ENCODE data around the gene RPL22L1. TPM values are rescaled to one million over a fixed set of nuclear protein-coding genes. Genes with fewer than 3 reads are reported as not detected.
A peak's percentile ranks its signal among the peaks of the same experiment; 100 is the strongest.
"Not testable (repeated sequence)": the region's sequence is repeated elsewhere in the genome, so short reads cannot be mapped to it uniquely, and the experiment has no call there.

The RPL22L1 gene
- 90.3 TPM for total RNA-seq

GRCh38 chr3:170869645-170870593 lies at the start of gene RPL22L1:
TSS of gene RPL22L1 (minus strand) at chr3:170870195. CDS start at chr3:170870167, 28 bp downstream.
- ATAC-seq: peak; percentile 98

- no peak for ATAC-seq
Observed at GRCh38 chr3:170918715-170919114, 48.7 kb upstream of the RPL22L1 start.

- no peak for ATAC-seq
Observed at GRCh38 chr3:170914690-170915089, 44.7 kb upstream of the RPL22L1 start.

- no peak for ATAC-seq
Observed at GRCh38 chr3:170914212-170914611, 44.2 kb upstream of the RPL22L1 start.

GRCh38 chr3:170911051-170911450 lies 41.1 kb upstream of the RPL22L1 start:
- ATAC-seq: no peak

- ATAC-seq: no peak
Observed at GRCh38 chr3:170910542-170910941, 40.5 kb upstream of the RPL22L1 start.

GRCh38 chr3:170909129-170909903 lies 39.3 kb upstream of the RPL22L1 start:
- peak; percentile 49 for ATAC-seq

- peak; percentile 98 for ATAC-seq
Observed at GRCh38 chr3:170908235-170909116, 38.5 kb upstream of the RPL22L1 start, which contains the start of gene EIF5A2. TSS of gene EIF5A2 (minus strand) at chr3:170908637. CDS start at chr3:170907806, 831 bp downstream.

GRCh38 chr3:170907637-170908234 lies 37.7 kb upstream of the RPL22L1 start:
- no peak for ATAC-seq

- no peak for ATAC-seq
Observed at GRCh38 chr3:170905862-170906261, 35.9 kb upstream of the RPL22L1 start.

- no peak for ATAC-seq
Observed at GRCh38 chr3:170903123-170903522, 33.1 kb upstream of the RPL22L1 start.

- ATAC-seq: no peak
Observed at GRCh38 chr3:170899455-170899854, 29.5 kb upstream of the RPL22L1 start.

- ATAC-seq: no peak
Observed at GRCh38 chr3:170897978-170898377, 28.0 kb upstream of the RPL22L1 start.

- not testable (repeated sequence) for ATAC-seq
Observed at GRCh38 chr3:170897199-170897598, 27.2 kb upstream of the RPL22L1 start.

GRCh38 chr3:170896781-170897180 lies 26.8 kb upstream of the RPL22L1 start:
- ATAC-seq: no peak

- ATAC-seq: not testable (repeated sequence)
Observed at GRCh38 chr3:170896333-170896732, 26.3 kb upstream of the RPL22L1 start.

GRCh38 chr3:170893895-170894294 lies 23.9 kb upstream of the RPL22L1 start:
- no peak for ATAC-seq

GRCh38 chr3:170889630-170890029 lies 19.6 kb upstream of the RPL22L1 start:
- no peak for ATAC-seq

GRCh38 chr3:170889132-170889531 lies 19.1 kb upstream of the RPL22L1 start:
- no peak for ATAC-seq

GRCh38 chr3:170884109-170884930 lies 14.3 kb upstream of the RPL22L1 start:
- ATAC-seq: not testable (repeated sequence)

- not testable (repeated sequence) for ATAC-seq
Observed at GRCh38 chr3:170878688-170879087, 8.7 kb upstream of the RPL22L1 start.

All from esophagus mucosa (tissue), 1 donor.